Activated CD4-positive, alpha-beta T cell treated with anti-CD3 and anti-CD28 coated beads, Interleukin-2, amount 10 ng/mL, durations not matched to agents 7 days and 5 days (primary cell): Measurements from ENCODE around the gene ABCA2. TPM values are rescaled to one million over a fixed set of nuclear protein-coding genes. Genes with fewer than 3 reads are reported as not detected.

Experiments used
- CTCF ChIA-PET: fragments of 350-600 bp; sonication (Branson Sonifier 250); formaldehyde crosslinking; loops from one replicate; lab custom pipeline; 2021; ENCODE audit warnings: antibody characterized with exemption; lab: Charles Lee
- POLR2A ChIA-PET: fragments of 350-600 bp; sonication (Branson Sonifier 250); formaldehyde crosslinking; loops from one replicate; lab custom pipeline; 2021; ENCODE audit warnings: antibody characterized with exemption; lab: Charles Lee
- DNase-seq: peaks from one replicate; pipeline ENCODE4 v3.0.0-alpha.2; 2020
- H3K27ac Mint-ChIP-seq: one replicate; pipeline ENCODE4 v1.8.0; 2021; ENCODE audit warnings: mild to moderate bottlenecking, moderate library complexity, mixed read lengths
- H3K27me3 Mint-ChIP-seq: one replicate; pipeline ENCODE4 v1.8.0; 2021; ENCODE audit warnings: mixed read lengths
- H3K36me3 Mint-ChIP-seq: one replicate; pipeline ENCODE4 v1.8.0; 2021; ENCODE audit warnings: low read depth, mixed read lengths
- H3K4me1 Mint-ChIP-seq: one replicate; pipeline ENCODE4 v1.8.0; 2021; ENCODE audit warnings: mixed read lengths
- H3K4me3 Mint-ChIP-seq: one replicate; pipeline ENCODE4 v1.8.0; 2021; ENCODE audit warnings: mild to moderate bottlenecking, moderate library complexity, mixed read lengths
- H3K9me3 Mint-ChIP-seq: one replicate; pipeline ENCODE4 v1.8.0; 2021; ENCODE audit warnings: mixed read lengths
- total RNA-seq, 2 experiments: library from RNA; stranded (reverse); gene quantifications; one replicate each; pipeline ENCODE4 v1.2.3, GENCODE V29; 2021

Gene ABCA2
- total RNA-seq, 2 experiments from 2014 or later = 67.7 to 70.3 TPM

- peak overlapping the region; percentile 25 for H3K4me3 Mint-ChIP-seq
- H3K4me1 Mint-ChIP-seq = peaks cover 42% of the 10 kb centered on the region
- peaks cover 6% of the 10 kb centered on the region for H3K27me3 Mint-ChIP-seq
- peak overlapping the region; percentile 75 for H3K27ac Mint-ChIP-seq
- no peaks in the 10 kb centered on the region for H3K36me3 Mint-ChIP-seq
- ChIA-PET CTCF (interaction anchor here (0.6 to 1.9 kb wide), 8 partner anchors 8 to 35 kb away, joined by 3 to 10 read pairs (median 4); no protein-coding TSS in a partner anchor), POLR2A (no interaction called here)
- DNase-seq = peak; percentile 49
- no peaks in the 10 kb centered on the region for H3K9me3 Mint-ChIP-seq
Measured at GRCh38 chr9:137000177-137000930, 27.7 kb downstream of the ABCA2 start.

- H3K27ac Mint-ChIP-seq = peak overlapping the region; percentile 89
- DNase-seq = peak; percentile 43
- H3K9me3 Mint-ChIP-seq = no peaks in the 10 kb centered on the region
- H3K36me3 Mint-ChIP-seq = peaks cover 7% of the 10 kb centered on the region
- peak overlapping the region; percentile 43 for H3K4me3 Mint-ChIP-seq
- H3K27me3 Mint-ChIP-seq = peaks cover 6% of the 10 kb centered on the region
- H3K4me1 Mint-ChIP-seq = peaks cover 51% of the 10 kb centered on the region
- POLR2A ChIA-PET = no interaction called here
- CTCF ChIA-PET = interaction anchor here (1.2 to 2.6 kb wide), 2 partner anchors 31 to 156 kb away, joined by 3 to 15 read pairs; partner anchors contain the start of gene AJM1
Measured at GRCh38 chr9:136997830-136998234, 30.2 kb downstream of the ABCA2 start.

- H3K4me3 Mint-ChIP-seq = peak overlapping the region; percentile 43
- peak overlapping the region; percentile 89 for H3K27ac Mint-ChIP-seq
- no peaks in the 10 kb centered on the region for H3K9me3 Mint-ChIP-seq
- H3K4me1 Mint-ChIP-seq = peaks cover 51% of the 10 kb centered on the region
- DNase-seq = no peak
- H3K36me3 Mint-ChIP-seq = peaks cover 7% of the 10 kb centered on the region
- peaks cover 6% of the 10 kb centered on the region for H3K27me3 Mint-ChIP-seq
- POLR2A ChIA-PET = no interaction called here
- CTCF ChIA-PET = interaction anchor here (1.2 to 2.6 kb wide), 2 partner anchors 32 to 155 kb away, joined by 3 to 15 read pairs; partner anchors contain the start of gene AJM1
Measured at GRCh38 chr9:136997371-136997770, 30.7 kb downstream of the ABCA2 start.

GRCh38 chr9:136996361-136997292, 31.4 kb downstream of the ABCA2 start, which contains the start of gene CLIC3:
TSS of gene CLIC3 (minus strand) at chr9:136996568. CDS start at chr9:136996543, 25 bp downstream.
- Mint-ChIP-seq H3K4me1 (peaks cover 52% of the 10 kb centered on the region), H3K27ac (peak within 1 kb of the TSS; percentile 89), H3K36me3 (peaks cover 7% of the 10 kb centered on the region), H3K9me3 (no peaks in the 10 kb centered on the region), H3K4me3 (peak within 1 kb of the TSS; percentile 59), H3K27me3 (peaks cover 6% of the 10 kb centered on the region)
- peak; percentile 60 for DNase-seq
- ChIA-PET POLR2A (no interaction called here), CTCF (interaction anchor here (0.5 to 2.6 kb wide), 7 partner anchors 19 to 174 kb away, joined by 3 to 15 read pairs (median 5); partner anchors contain the start of gene AJM1)

GRCh38 chr9:136995772-136996311, 32.2 kb downstream of the ABCA2 start:
- Mint-ChIP-seq H3K9me3 (no peaks in the 10 kb centered on the region), H3K36me3 (peaks cover 7% of the 10 kb centered on the region), H3K27ac (peak overlapping the region; percentile 81), H3K4me1 (peaks cover 55% of the 10 kb centered on the region), H3K4me3 (peak overlapping the region; percentile 59), H3K27me3 (peaks cover 6% of the 10 kb centered on the region)
- no peak for DNase-seq
- CTCF ChIA-PET = interaction anchor here (0.5 to 2.6 kb wide), 6 partner anchors 18 to 173 kb away, joined by 3 to 15 read pairs (median 6); partner anchors contain the start of gene AJM1
- POLR2A ChIA-PET = no interaction called here

- DNase-seq = no peak
- H3K36me3 Mint-ChIP-seq = peaks cover 7% of the 10 kb centered on the region
- H3K4me3 Mint-ChIP-seq = no peak overlapping the region
- POLR2A ChIA-PET = no interaction called here
- H3K27ac Mint-ChIP-seq = no peak overlapping the region
- CTCF ChIA-PET = interaction anchor here (1.2 to 2.4 kb wide), 2 partner anchors 34 to 40 kb away, joined by 10 to 11 read pairs; partner anchors contain the start of gene ABCA2
- no peaks in the 10 kb centered on the region for H3K9me3 Mint-ChIP-seq
- peaks cover 4% of the 10 kb centered on the region for H3K27me3 Mint-ChIP-seq
- peaks cover 50% of the 10 kb centered on the region for H3K4me1 Mint-ChIP-seq
Measured at GRCh38 chr9:136995362-136995761, 32.7 kb downstream of the ABCA2 start.

- Mint-ChIP-seq H3K27ac (no peak overlapping the region), H3K4me1 (peaks cover 45% of the 10 kb centered on the region), H3K9me3 (no peaks in the 10 kb centered on the region), H3K36me3 (peaks cover 7% of the 10 kb centered on the region), H3K4me3 (no peak overlapping the region), H3K27me3 (peaks cover 7% of the 10 kb centered on the region)
- POLR2A ChIA-PET = no interaction called here
- CTCF ChIA-PET = interaction anchor here (1.2 to 2.4 kb wide), 3 partner anchors 9 to 34 kb away, joined by 3 to 11 read pairs (median 3); partner anchors contain the start of gene ABCA2
- no peak for DNase-seq
Measured at GRCh38 chr9:136994888-136995230, 33.2 kb downstream of the ABCA2 start.

GRCh38 chr9:136994180-136994887, 33.7 kb downstream of the ABCA2 start:
- Mint-ChIP-seq H3K27ac (no peak overlapping the region), H3K4me1 (peaks cover 43% of the 10 kb centered on the region), H3K36me3 (peaks cover 7% of the 10 kb centered on the region), H3K4me3 (peak overlapping the region; percentile 82), H3K9me3 (no peaks in the 10 kb centered on the region), H3K27me3 (peaks cover 7% of the 10 kb centered on the region)
- DNase-seq = no peak
- ChIA-PET POLR2A (no interaction called here), CTCF (interaction anchor here (1.2 to 2.4 kb wide), 5 partner anchors 9 to 151 kb away, joined by 3 to 11 read pairs (median 3); partner anchors contain the start of gene ABCA2)

GRCh38 chr9:136992819-136993369, 35.1 kb downstream of the ABCA2 start:
- POLR2A ChIA-PET = interaction anchor here (1.1 kb wide), 1 partner anchor 14 kb away, joined by 3 read pairs; no protein-coding TSS in a partner anchor
- Mint-ChIP-seq H3K27me3 (peaks cover 11% of the 10 kb centered on the region), H3K36me3 (peaks cover 7% of the 10 kb centered on the region), H3K4me1 (peaks cover 32% of the 10 kb centered on the region), H3K27ac (peak overlapping the region; percentile 82), H3K9me3 (no peaks in the 10 kb centered on the region), H3K4me3 (peak overlapping the region; percentile 82)
- CTCF ChIA-PET = interaction anchor here (0.9 to 2.4 kb wide), 11 partner anchors 8 to 264 kb away, joined by 3 to 16 read pairs (median 3); partner anchors contain the start of gene ABCA2
- no peak for DNase-seq

GRCh38 chr9:136991993-136992818, 35.8 kb downstream of the ABCA2 start, which contains the start of gene PAXX:
TSS of gene PAXX (plus strand) at chr9:136992422. CDS start at chr9:136992444, 22 bp downstream.
- Mint-ChIP-seq H3K27ac (peak within 1 kb of the TSS; percentile 86), H3K9me3 (no peaks in the 10 kb centered on the region), H3K27me3 (peaks cover 12% of the 10 kb centered on the region), H3K36me3 (peaks cover 7% of the 10 kb centered on the region), H3K4me1 (peaks cover 25% of the 10 kb centered on the region), H3K4me3 (peak within 1 kb of the TSS; percentile 82)
- ChIA-PET CTCF (interaction anchor here (0.9 to 2.2 kb wide), 8 partner anchors 9 to 264 kb away, joined by 3 to 16 read pairs (median 4); partner anchors contain the start of gene ABCA2), POLR2A (interaction anchor here (1.1 kb wide), 1 partner anchor 14 kb away, joined by 3 read pairs; no protein-coding TSS in a partner anchor)
- peak; percentile 93 for DNase-seq
